HUES48 (cell line): ENCODE measurements around the gene MYZAP.

Experiments used
- H3K27ac ChIP-seq: one replicate; pipeline ENCODE4 v1.7.0; 2013; ENCODE audit warnings: low read depth, low read length, inconsistent platforms
- H3K27me3 ChIP-seq: 2 replicates; pipeline ENCODE4 v1.6.1; 2013; ENCODE audit warnings: mild to moderate bottlenecking, low read length; ENCODE audit not compliant: control insufficient read depth, insufficient read depth
- H3K36me3 ChIP-seq: 2 replicates; pipeline ENCODE4 v1.6.1; 2013; ENCODE audit warnings: low read length; ENCODE audit not compliant: control insufficient read depth, insufficient read depth
- H3K4me1 ChIP-seq: 2 replicates; pipeline ENCODE4 v1.6.1; 2013; ENCODE audit warnings: mild to moderate bottlenecking, low read length; ENCODE audit not compliant: control insufficient read depth, insufficient read depth
- H3K4me3 ChIP-seq: 2 replicates; pipeline ENCODE4 v1.5.1; 2013; ENCODE audit warnings: mild to moderate bottlenecking, low read depth, low read length
- H3K9ac ChIP-seq: 2 replicates; pipeline ENCODE4 v1.6.1; 2013; ENCODE audit warnings: mild to moderate bottlenecking, low read depth, low read length, moderate library complexity
- H3K9me3 ChIP-seq: 2 replicates; pipeline ENCODE4 v1.6.1; 2013; ENCODE audit warnings: low read length; ENCODE audit not compliant: control insufficient read depth, insufficient read depth

MYZAP gene

DNA sequence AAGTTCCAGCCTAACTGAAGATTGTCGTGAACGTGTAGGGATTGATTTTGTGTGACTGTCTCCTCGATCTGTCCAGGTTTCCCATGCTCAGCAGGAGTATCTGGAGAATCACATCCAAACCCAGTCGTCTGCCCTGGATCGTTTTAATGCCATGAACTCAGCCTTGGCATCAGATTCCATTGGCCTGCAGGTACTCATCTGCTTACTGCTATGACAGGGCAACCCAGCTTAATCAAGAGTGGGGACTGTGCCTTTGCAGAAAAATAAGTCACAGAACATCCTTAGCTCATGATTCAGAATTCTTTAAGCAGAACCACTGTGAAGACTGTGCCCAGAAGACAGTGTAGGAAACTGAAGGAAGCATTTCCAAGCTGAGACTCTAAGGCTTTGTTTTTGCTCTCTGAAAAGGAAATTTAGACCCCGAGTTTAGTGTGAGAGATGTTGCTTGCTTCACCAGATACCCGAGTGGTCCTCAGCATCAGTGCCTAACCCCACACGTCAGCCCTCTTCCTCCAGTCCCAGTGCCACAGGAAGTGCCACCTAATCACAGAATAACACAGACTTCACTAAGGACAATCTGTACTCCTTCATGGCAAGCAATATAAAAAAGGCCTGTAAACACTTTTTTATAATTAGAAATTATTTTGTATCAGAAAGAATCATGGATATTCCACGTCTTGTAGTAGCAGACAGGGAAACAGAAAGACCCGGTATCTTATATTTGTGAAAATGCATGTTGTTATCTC lies 34.2 kb downstream of the MYZAP start:
- Histone ChIP-seq H3K9ac (no peak overlapping the region), H3K4me3 (no peak overlapping the region), H3K36me3 (no peaks in the 10 kb centered on the region), H3K4me1 (no peaks in the 10 kb centered on the region), H3K27ac (no peak overlapping the region), H3K9me3 (no peaks in the 10 kb centered on the region), H3K27me3 (no peaks in the 10 kb centered on the region)

DNA sequence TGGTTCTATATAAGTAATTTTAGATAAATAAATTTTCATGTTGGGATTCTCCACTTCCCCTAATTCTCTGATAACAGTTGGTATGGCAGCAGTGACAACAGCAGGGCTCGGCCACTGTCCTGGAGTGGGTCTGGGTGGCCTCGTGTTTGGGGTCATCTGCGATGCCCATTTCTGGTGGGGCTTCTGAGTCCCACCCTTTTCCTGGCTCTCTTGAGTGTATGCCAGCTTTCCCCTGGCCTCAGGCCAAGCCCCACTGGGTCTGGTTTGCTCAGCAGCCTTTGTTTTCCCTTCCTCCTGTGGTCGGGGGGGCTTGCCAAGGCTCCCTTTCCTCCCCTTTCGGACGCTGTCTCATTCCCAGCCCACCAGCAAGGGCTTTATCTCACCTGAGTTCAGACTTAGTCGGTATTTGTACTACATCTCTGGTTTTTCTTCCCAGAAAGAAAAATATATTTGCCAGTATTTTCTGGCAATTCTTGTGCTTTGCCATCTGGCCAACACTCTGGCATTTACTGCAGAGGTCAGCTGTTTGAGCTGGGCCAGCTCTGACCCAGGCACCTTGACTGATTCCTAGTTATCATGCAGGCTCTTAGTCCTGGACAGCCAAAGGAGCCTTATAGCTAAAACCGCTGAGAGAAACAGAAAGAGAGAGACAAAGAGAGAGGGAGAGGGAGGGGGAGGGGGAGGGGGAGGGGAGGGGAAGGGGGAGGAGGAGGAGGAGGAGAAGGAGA lies 35.2 kb downstream of the MYZAP start:
- H3K9ac ChIP-seq, result no peak overlapping the region
- no peaks in the 10 kb centered on the region for H3K9me3 ChIP-seq
- no peak overlapping the region for H3K4me3 ChIP-seq
- no peaks in the 10 kb centered on the region for H3K36me3 ChIP-seq
- H3K27ac ChIP-seq, result no peak overlapping the region
- H3K27me3 ChIP-seq, result no peaks in the 10 kb centered on the region
- H3K4me1 ChIP-seq, result no peaks in the 10 kb centered on the region

DNA sequence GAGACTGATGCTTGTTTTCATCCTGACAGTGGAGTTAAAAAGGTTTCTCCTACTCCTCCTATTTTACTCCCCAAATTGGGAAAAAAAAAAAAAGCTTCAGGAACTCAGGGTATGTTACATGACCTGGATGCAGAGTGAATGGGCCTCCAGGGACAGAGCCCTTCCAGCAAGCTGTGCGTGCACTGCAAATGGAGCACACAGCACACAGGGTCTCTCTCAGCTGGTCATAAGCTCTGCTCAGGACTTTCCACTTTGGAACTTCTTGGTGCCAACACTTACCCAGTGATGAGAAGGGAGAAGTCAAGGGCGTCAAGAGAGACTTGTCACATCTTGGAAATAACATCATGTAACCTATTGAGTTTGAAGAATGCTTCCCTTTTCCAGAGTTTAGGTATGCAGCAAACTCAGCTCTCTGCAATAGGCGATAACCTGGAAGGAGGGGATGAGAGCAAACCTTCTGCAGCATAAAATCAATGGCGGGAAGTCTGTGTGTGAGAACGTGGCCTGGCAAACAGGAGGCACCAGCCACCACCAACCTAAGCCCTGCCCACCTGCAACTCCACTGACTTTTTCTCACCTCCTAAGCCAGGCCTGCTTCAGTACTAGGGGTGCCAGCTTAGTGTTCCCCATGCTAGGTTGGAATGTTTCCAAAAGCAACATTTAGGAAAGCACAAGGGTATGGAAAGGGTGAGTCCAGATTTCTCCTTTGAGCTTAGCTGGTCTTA lies 39.8 kb downstream of the MYZAP start:
- Histone ChIP-seq H3K27me3 (no peaks in the 10 kb centered on the region), H3K36me3 (no peaks in the 10 kb centered on the region), H3K9ac (no peak overlapping the region), H3K9me3 (no peaks in the 10 kb centered on the region), H3K4me3 (no peak overlapping the region), H3K4me1 (peaks cover 3% of the 10 kb centered on the region; the same call in 1 of the 2 replicates), H3K27ac (no peak overlapping the region)

DNA sequence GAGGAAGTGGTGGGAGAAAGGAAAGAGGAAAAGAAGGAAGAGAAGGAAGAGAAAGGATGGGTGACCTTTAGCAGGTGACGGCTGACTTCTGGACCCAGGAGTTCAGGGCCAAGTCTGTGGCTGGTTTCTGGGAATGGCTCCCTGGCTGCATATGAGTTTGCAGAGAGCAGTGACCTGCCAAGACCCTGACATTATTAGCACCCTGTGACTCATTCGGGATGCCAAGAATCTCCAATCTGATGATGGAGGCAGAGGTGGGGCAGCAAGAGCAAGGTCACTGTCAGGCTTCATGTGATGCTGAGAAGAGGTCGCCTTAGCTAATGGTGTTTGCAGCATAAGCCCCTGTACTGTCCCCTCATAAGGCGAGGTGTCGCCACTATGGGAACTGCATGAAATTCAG lies 42.6 kb downstream of the MYZAP start:
- Histone ChIP-seq H3K27me3 (no peaks in the 10 kb centered on the region), H3K4me3 (no peak overlapping the region), H3K4me1 (peaks cover 3% of the 10 kb centered on the region; the same call in 1 of the 2 replicates), H3K36me3 (no peaks in the 10 kb centered on the region), H3K27ac (no peak overlapping the region), H3K9me3 (no peaks in the 10 kb centered on the region), H3K9ac (no peak overlapping the region)

DNA sequence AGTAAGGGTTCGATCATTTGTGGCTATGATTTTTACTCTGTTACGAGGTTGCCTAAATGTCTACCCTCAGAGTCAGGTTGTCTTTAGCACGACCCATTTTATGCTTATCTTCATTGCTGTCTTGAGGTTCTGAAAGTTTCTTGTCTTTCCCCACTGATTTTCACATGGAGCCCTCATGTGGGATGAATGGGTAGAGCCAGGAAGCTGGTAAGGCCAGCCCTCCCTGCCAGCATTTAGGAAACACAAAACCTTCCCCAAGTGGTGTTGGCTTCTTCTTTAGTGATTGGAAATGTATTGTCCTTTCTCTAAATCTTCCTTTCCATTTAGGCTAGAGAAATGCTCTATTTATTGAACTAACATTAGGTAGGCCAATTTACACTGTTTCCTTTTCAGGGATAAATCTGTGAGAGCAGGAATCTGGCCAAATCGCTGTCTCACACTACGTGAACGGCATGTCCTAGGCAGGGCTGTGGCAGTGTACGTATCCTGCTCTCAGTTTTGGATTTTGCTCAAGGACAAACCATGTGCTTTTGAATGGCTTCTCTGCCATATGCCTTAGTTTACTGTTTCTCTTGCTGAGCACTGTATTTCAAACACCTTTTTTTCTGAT lies 43.7 kb downstream of the MYZAP start:
- H3K4me1 ChIP-seq, result peaks cover 3% of the 10 kb centered on the region; the same call in 1 of the 2 replicates
- no peaks in the 10 kb centered on the region for H3K27me3 ChIP-seq
- H3K9ac ChIP-seq, result no peak overlapping the region
- no peak overlapping the region for H3K4me3 ChIP-seq
- no peaks in the 10 kb centered on the region for H3K36me3 ChIP-seq
- no peaks in the 10 kb centered on the region for H3K9me3 ChIP-seq
- no peak overlapping the region for H3K27ac ChIP-seq

DNA sequence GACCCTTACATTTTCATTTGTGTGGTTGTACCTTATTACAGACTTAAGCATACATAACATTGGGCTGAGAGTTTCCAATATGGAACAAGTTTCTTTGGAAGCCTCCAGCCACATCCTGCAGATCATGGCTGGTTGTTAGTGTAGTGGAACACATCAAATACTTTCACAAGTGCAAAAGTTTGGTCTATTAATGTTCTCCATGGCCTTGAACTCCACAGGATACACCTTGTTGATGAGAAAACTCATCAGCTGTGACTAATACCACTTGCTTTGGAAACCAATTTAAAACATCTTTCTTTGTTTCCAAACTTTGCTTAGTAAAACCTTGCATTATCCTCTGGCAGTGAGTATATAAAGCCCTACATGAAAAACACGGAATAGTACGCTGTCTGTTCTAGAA lies 46.1 kb downstream of the MYZAP start:
- H3K4me1 ChIP-seq, result peaks cover 3% of the 10 kb centered on the region; the same call in 1 of the 2 replicates
- H3K4me3 ChIP-seq, result no peak overlapping the region
- H3K9ac ChIP-seq, result no peak overlapping the region
- no peaks in the 10 kb centered on the region for H3K36me3 ChIP-seq
- H3K27ac ChIP-seq, result no peak overlapping the region
- H3K27me3 ChIP-seq, result no peaks in the 10 kb centered on the region
- H3K9me3 ChIP-seq, result no peaks in the 10 kb centered on the region

DNA sequence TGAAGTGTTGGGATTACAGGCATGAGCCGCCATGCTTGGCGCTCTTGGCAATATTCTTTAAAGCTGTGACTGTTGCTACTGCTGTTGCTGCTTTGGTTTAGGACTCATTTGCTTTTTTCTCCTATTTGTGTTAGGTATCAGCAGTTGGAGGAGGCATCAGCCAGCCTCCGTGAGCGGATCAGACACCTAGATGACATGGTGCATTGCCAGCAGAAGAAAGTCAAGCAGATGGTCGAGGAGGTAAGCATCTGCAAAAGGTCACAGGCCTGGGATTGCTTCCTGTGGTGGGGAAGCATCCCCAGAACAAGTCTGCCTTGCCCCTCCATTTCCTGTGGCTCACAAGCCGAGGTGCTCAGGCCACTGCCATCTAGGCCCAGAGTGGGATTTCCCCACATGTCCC lies 47.6 kb downstream of the MYZAP start:
- H3K27me3 ChIP-seq, result no peaks in the 10 kb centered on the region
- no peaks in the 10 kb centered on the region for H3K9me3 ChIP-seq
- no peak overlapping the region for H3K9ac ChIP-seq
- H3K27ac ChIP-seq, result no peak overlapping the region
- H3K4me1 ChIP-seq, result peaks cover 3% of the 10 kb centered on the region; the same call in 1 of the 2 replicates
- H3K36me3 ChIP-seq, result no peaks in the 10 kb centered on the region
- H3K4me3 ChIP-seq, result no peak overlapping the region

DNA sequence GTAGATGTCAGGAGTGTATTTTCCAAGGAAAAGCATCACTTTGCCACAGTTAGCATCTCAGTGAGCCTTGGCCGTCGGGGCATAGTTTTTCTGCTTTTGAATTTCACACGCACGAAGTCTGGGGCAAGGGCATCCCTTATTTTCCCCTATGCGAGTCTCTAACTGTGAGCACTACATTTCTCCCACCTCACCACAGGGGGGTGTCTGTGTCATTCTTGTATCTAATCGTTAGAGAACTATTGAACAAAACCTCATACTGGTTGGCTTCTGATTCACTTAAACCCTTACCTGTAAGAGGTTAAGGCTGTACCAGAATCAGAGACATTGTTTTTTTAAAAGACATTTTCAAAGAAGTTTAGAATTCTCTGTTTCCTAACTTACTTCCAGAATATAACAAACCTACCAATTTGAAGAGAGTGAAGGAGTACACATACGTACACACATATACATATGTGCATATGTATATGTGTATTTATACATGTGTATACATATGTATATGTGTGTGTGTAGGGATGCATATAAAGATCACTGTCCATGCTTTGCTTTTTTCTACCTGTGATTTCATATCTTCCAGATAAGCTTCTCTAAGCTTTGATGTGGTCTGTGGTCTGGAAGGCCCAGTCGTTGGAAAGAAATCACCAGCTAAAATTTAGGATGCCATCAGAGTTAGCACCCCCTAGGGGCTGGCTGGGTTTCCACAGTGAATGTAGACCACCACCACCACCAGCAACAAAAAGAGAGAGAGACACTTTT lies 49.4 kb downstream of the MYZAP start:
- Histone ChIP-seq H3K9me3 (no peaks in the 10 kb centered on the region), H3K27ac (no peak overlapping the region), H3K27me3 (no peaks in the 10 kb centered on the region), H3K36me3 (no peaks in the 10 kb centered on the region), H3K4me1 (no peaks in the 10 kb centered on the region), H3K4me3 (no peak overlapping the region), H3K9ac (no peak overlapping the region)

DNA sequence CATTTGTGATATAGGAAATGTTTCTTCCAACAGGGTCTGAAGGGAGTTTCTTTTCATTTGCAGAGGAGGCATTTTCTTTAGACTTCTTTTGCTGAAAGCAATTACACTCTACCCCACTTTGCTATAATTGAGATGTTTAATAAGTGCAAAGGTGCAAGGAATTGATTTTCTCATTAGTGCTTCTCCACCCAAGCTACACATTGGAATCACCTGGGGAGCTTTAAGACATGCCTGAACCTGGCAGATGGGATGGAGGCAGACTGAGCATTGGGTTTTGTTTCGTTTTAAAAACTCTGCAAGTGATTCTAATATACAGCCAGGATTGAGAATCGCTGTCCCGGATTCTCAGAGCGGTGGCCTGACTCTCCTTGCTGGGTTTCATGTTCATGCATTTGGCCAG lies 52.1 kb downstream of the MYZAP start:
- no peak overlapping the region for H3K27ac ChIP-seq

DNA sequence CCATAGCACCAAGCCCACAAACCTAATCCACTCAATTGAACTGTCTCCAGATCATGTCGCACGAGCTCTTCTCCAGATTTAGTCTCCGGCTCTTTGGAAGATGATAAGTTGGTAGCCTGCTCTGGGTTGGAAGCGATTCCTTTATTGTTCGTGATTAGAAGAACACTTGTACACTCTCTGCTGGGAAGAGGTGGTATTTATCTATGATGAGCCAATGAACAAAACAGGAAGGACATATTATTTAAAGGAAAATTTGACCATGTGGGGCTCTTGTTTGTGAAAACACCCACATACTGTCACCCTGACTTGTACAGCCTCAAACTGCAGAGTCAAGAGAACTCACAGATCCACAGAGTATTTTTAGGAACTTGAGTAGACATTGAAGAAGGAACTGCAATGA lies 54.4 kb downstream of the MYZAP start:
- Histone ChIP-seq H3K4me1 (no peaks in the 10 kb centered on the region), H3K9ac (no peak overlapping the region), H3K9me3 (no peaks in the 10 kb centered on the region), H3K4me3 (no peak overlapping the region), H3K36me3 (no peaks in the 10 kb centered on the region), H3K27ac (no peak overlapping the region), H3K27me3 (no peaks in the 10 kb centered on the region)

More for the DNA sequence above, 52.1 kb downstream of the MYZAP start:
- Histone ChIP-seq H3K27me3 (no peaks in the 10 kb centered on the region), H3K4me1 (no peaks in the 10 kb centered on the region), H3K9me3 (no peaks in the 10 kb centered on the region), H3K9ac (no peak overlapping the region), H3K4me3 (no peak overlapping the region), H3K36me3 (no peaks in the 10 kb centered on the region)
